Vagina (tissue), 2 donors: ENCODE measurements around the gene GPR52.

ENCODE experiments used
- CTCF ChIP-seq, 3 experiments: fragments of 450-650 bp in 2 of 3; fragments of 200-600 bp in 1 of 3; sonication (generic) in 1 of 3; IDR thresholded peaks; one replicate each; pipeline ENCODE4 v1.5.1; 2017 to 2019; ENCODE audit warnings: antibody characterized with exemption in 3 of 3, mild to moderate bottlenecking in 2 of 3, moderate library complexity in 2 of 3
- POLR2A ChIP-seq, 2 donors: fragments of 450-650 bp; IDR thresholded peaks; one replicate each; pipeline ENCODE4 v1.6.1; 2017; ENCODE audit warnings: antibody characterized with exemption in 2 of 2, mild to moderate bottlenecking in 2 of 2, moderate library complexity in 2 of 2
- POLR2AphosphoS5 ChIP-seq, 2 donors: sonication (generic); formaldehyde crosslinking; IDR thresholded peaks; one replicate each; pipeline ENCODE4 v1.9.0; 2017; ENCODE audit warnings: antibody characterized with exemption in 2 of 2, mild to moderate bottlenecking in 2 of 2, low read depth in 1 of 2; ENCODE audit not compliant: insufficient read depth in 1 of 2

- no peak for TF ChIP-seq POLR2A (IDR thresholded peaks at IDR 0.05)
- TF ChIP-seq POLR2AphosphoS5 (IDR thresholded peaks at IDR 0.05; ENCODE audit: insufficient read depth in 1 of 2, low read depth in 1 of 2) = no peak
- no peak for TF ChIP-seq CTCF (IDR thresholded peaks at IDR 0.05)
Observed at GRCh38 chr1:174428033-174428432, 19.7 kb upstream of the GPR52 start.
